ENCODE data around the gene CCDC60.

CCDC60 gene

DNA sequence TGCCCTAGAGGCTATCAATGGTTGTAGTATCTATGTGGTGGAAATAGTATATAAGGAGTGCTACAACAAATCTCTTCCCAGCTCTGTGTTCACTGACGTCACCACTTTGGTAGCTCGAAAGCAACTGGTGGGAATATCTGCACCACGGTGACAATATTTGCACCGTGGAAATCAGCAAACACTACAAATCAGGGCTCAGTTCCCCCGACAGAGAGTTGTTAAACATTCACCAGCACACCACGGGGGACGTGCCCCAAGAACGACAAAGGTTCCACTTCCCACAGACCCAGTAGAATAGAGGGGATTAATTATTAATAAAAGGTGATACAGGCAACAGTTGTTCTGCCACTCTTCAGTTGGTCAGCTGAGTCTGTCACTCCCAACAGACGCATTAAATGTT, 98.4 kb downstream of the CCDC60 start:
- in situ Hi-C loops (cut with MboI; ENCODE audit: low sequenced_read_pairs) = no loop called here

DNA sequence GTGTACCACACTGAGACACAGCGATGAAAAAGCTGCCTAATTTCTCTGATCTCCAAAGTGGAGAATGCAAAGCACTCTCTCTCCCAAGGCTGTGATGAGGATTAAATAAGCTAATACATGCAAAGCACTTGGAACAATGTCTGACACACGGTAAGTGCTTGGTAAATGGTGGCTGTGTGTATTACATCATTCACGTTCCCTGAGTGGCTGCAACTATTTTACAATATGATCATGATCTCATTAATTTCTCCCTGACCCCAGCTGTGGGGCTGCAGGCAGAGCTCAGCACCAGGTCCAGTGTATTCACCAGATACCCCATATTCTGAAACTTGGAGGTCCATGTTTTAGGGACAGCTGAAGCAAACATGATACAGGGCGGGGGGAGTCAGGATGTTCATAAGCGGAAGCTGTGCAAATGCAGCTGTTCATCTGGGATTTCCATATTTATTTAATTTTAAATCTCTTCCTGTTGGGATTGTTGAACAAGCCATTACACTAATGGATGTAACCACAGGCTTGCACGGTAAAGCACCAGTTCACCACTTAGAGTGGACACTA, 106.4 kb downstream of the CCDC60 start:
- in situ Hi-C loops (cut with MboI; ENCODE audit: low sequenced_read_pairs) = no loop called here

DNA sequence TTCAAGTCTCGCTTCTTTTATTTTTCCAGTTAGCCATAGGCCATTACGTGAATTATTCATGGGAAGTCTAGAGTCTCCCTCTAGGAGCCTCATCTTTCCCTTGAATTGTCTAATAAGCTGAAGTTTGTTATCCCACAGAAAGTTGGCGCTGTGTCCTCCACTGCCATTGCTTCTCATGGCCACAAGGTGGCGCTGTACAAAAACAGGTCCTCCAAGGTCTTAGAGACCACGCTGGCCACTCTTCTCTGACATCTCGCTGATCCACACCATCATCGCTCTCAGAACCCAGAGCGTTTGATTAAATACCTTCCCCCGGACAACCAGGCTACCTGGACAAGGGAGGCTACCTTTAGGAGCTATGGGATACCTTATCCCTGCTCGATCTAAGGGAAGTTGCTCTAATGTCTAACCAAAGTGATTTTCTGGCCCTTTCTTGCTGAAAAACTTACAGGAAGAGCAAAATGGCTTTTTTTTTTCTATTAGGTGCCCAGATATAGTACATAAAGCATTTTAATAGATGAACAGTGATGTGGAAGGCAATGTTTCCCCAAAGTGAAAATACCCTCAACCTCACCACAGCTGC, 110.0 kb downstream of the CCDC60 start:
- in situ Hi-C loops (cut with MboI; ENCODE audit: low sequenced_read_pairs) = no loop called here

DNA sequence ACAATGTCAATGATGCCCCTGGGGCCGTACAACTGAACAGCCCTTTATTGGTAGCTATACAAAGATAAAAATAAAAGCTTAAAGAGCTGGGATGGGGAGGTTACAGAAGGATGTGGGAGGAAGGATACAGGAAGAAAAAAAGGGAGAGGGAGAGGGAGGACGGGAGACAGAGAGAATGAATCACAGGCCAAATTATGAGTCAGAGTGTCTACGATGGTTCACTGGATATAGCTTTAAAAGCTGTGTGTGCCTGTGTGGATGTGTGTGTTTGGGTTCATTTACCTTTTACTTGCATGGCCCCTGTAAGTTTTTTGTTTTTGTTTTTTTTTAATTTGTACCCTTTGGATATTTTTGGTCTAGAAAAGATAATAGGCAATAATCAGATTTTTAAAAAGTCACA, 111.9 kb downstream of the CCDC60 start:
- in situ Hi-C loops (cut with MboI; ENCODE audit: low sequenced_read_pairs) = no loop called here

DNA sequence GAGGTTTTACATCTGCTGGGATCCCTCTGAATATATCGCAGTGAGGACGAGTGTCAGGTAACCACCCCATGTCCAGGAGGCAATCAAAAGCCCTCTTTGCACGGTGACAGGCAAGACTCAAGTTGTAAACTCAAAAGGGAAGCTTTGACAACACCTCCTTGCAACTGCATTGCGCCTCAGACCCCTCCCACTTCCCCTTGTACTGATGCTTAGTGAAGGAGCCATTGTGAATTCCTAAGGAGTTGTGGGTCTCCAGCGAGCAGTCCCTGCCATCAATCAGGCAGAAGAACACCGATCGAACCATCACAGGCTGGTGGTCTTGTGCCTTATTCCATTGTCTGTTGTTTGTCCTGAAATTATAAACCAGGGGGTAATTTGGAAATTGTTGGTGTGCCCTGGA, 112.6 kb downstream of the CCDC60 start:
- in situ Hi-C loops (cut with MboI; ENCODE audit: low sequenced_read_pairs) = no loop called here

DNA sequence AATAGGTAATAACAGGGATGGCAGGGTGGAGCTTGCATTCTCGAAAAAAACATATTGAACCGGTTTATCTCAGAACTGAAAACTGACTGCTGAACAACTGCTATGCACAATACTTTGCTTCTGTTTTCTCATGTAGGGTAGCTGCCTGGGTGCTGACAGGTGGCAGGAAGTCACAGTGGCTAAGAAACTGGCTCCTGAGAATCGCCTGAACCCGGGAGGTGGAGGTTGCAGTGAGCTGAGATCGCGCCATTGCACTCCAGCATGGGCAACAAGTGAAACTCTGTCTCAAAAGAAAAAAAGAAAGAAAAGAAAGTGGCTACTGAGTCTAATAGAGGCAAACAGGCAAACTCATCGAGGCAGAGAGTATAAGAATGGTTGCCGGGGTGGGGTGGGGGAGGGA, 113.1 kb downstream of the CCDC60 start:
- in situ Hi-C loops (cut with MboI; ENCODE audit: low sequenced_read_pairs) = no loop called here

DNA sequence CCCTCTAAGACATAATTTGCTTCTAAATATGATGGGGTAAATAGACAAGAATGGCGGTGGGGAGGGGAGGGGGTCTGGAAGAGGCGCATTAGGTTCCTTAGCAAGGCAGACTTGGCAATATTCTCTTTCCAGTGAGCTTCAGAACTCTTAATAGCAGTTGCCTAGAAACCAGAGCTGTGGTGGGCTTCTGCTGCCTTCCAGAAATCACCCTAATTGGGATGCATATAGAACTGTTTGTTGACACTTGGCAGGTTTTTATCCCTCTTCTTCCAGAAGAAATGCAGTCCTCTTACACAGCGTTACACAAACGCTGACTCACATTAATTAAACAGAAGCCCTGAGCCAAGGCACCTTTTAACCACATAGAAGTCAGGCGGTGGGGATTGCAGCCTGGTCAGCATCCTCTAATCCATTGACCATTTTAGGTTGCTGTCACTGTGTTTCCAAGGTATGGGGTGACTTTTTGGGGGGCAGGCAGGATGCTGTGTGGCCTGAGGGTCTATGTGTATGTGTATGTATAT, 114.1 kb downstream of the CCDC60 start:
- in situ Hi-C loops (cut with MboI; ENCODE audit: low sequenced_read_pairs) = no loop called here

DNA sequence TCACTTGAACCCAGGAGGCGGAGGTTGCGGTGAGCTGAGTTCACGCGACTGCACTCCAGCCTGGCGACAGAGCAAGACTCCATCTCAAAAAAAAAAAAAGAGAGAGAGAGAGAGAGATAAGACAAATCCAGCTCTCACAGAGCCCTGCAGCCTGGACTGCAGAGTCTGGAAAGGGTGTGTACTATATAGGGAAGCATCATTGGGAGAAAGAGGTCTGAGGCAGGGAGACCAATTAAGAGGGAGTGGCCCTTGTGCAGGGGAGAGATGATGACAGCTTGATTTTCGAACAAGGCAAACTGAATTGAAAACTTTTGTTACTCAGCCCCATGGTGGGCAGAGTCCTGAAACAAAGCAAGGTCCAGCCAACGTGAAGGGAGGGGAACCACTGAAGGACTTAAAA, 116.2 kb downstream of the CCDC60 start:
- in situ Hi-C loops (cut with MboI; ENCODE audit: low sequenced_read_pairs) = no loop called here

DNA sequence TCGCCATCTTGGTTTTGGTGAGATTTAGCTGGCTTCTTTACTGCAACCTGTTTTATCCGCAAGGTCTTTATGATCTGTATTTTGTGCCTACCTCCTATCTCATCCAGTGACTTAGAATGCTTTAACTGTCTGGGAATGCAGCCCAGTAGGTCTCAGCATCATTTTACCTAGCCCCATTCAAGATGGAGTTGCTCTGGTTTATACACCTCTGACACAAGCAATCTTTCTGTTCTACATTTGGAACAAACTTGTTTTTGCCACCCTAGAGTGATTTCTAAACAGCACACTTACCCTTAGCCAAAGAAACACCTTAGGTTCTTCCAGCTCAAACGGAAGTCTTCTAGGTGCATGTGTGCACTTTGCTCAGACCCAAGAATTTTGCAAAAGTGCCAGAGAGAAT, 122.3 kb downstream of the CCDC60 start:
- in situ Hi-C loops (cut with MboI; ENCODE audit: low sequenced_read_pairs) = no loop called here

DNA sequence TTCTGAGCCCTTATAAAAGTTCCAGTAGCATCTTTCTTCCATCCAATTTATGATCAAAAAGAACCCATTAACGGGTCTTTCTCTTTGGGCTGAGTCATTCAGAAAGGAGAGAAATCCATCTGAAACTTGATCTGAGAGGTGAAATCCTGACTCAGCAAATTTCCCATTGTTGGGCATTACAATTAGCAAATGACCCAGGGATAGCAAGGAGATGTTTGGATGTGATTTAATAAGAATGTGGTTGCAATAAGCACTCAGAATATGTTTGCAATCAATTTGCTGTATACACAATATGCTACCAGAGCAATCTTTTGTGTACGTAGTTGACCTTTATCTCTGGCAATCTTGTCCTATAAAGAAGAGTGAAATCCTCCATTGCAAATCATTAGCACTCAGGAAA, 122.7 kb downstream of the CCDC60 start:
- in situ Hi-C loops (cut with MboI; ENCODE audit: low sequenced_read_pairs) = no loop called here

DNA sequence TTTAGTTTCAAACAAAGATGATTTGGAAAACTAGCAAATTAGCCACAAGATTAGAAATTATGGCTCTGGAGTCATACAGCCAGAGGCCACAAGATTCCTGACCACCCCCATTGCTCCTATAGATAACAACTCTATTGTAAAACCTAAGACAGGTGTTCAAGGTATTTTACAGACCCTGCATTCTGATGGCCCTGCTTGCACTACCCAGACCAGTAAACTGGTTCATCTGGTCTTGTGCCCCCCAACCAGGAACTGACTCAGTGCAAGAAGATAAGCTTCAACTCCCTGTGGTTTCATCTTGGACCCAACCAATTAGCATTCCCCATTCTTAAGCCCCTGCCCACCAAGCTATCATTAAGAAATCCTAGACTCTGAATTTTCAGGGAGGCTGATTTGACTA, 125.0 kb downstream of the CCDC60 start:
- in situ Hi-C loops (cut with MboI; ENCODE audit: low sequenced_read_pairs) = no loop called here

DNA sequence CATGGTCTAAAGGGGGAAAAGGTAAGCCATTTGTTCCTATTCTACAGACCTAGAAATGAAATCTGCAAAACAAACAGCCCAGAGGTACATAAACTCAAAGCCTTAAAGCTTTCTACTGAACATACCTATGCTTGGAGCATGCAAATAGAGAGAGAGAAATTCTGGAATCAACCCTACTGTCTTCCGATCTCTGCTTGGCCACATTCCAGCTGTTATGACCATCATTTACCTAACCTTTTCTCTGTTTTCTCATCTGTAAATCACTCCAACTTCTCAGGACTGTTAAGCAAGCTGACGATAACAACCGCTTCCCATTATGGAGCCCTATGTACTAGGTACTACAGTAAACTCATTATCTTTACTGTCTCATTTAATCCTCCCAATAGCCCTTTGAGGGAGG, 126.3 kb downstream of the CCDC60 start:
- in situ Hi-C loops (cut with MboI; ENCODE audit: low sequenced_read_pairs) = no loop called here

DNA sequence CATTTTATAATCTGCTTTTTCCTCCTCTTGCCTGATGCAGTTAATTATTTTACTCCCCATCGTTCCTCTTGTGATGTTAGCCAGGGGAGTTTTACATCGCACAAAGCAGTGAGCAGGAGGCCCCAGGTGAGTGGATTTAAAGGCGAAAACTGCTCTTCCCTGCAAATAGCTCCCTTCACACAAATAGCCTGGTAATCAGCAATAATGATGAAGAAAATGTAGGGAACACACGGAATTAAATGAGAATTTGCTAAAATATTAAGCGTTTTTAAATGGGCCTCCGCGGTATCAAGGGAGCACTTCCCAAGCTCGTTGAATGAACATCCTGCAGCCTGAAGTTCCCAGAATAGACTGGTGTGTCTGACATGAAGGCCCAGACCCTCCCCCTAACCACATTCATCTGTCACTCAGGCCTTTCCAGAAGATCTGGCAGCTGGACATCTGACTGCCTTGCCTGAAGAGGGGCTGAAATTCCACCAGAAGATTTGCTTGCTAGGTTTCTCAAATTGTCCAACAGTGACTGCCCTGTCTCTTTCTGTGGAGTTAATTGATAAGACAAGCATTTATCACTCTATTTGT, 127.2 kb downstream of the CCDC60 start:
- in situ Hi-C loops (cut with MboI; ENCODE audit: low sequenced_read_pairs) = no loop called here

DNA sequence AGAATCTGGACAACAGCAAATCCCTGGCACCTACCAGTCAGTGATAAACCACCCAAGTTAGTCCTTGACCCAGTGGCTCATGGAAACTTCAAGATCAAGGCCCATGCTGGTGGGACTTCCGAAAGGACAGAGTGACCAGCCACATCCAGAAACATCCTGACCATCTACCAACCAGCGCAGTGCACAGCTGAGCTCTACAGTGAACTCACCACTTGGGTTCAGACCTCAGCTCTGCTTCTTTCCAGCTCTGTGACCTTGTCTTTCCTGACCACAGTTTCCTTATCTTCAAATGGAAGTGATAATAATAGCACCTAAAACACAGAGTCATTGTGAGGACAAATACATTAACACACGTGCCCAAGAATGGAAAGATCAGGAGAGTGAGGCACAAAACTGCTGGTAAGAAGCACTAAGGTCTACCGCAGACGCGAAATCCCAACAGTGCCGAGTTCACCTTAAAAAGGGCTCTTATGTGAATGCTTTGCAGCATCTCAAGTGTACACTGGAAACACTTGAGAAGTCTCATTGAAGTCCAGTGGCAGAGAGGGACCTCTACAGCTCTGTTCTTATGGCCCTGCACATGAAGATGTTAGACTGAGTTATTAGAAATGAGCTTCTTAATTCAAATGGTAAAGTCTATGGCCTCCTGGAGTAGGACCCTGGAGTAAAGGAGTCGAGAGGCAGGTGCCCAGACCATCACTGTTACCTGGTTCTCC, 128.8 kb downstream of the CCDC60 start:
- in situ Hi-C loops (cut with MboI; ENCODE audit: low sequenced_read_pairs) = no loop called here

DNA sequence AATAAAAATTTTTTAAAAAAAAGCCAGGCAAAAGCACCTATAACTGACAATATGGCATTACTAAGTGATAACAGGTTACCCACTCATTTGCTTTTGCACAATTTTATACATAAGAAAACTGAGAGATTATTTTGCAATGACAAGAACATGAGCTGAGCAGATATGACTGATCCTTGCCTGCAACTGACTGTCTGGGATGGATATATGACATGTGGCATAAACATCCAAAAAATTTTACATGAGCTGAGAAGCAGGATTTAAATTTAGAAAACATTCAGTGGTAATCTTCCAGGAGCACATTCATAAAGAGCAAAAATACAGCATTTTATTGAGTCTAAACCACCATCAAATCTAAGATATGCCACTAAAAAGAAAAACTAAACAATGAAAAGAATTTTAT, 133.8 kb downstream of the CCDC60 start:
- in situ Hi-C loops (cut with MboI; ENCODE audit: low sequenced_read_pairs) = no loop called here

DNA sequence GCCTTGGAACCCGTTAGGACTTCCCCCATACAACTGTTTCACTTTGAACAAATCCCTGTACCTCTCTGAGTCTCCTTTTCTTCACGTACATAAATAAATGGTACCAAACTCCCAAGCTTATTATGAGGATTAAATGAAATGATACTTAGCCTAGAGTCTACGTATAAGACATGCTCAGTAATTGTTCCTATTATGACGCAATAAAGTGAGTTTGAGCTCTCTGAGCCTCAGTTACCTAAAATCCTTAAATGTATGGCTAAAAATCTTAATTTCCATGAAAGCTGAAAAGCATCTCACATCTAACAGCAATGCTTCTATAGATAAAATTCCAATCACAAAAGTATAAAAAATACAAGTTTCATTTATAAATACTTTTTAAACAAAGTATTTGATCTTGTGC, 141.1 kb downstream of the CCDC60 start:
- in situ Hi-C loops (cut with MboI; ENCODE audit: low sequenced_read_pairs) = no loop called here

DNA sequence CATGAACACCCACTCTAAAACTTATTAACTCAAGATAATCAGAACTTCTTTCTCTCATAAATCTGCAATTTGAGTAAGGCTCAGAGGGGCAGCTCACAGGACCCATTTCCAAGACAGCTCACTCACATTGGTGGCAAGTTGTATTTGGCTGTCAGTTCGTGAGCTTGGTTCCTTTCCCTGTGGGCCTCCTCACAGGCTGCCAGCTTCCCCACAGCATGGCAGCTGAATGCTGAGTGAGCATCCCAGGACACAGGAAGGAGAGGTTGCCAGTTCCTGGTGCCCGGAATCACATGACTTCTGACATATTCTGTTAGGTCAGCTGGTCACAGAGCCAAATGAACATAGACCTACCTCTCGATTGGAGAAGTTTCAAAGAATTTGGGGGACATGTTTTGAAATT, 142.4 kb downstream of the CCDC60 start:
- in situ Hi-C loops (cut with MboI; ENCODE audit: low sequenced_read_pairs) = no loop called here

DNA sequence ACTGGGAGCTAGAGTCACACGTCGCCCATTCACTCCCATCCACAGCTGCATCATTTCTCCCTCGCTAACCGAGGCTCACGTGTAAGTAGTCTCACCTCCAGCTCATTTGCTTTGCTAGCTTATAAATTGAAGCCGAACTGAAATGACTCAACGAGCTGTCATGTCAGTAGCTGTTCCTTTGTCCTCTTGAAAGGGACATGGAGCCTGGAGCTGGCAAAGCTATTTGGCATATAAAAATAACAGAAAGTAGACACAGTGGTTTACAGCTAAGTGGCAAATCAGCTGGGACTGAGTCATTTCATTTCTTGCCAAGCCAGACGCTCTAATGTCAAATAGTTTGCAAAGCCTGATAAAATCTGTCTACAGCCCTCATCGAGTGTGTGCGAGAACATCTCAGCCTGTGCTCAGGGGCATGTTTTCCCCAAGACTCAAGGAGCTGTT, 144.6 kb downstream of the CCDC60 start:
- in situ Hi-C loops (cut with MboI; ENCODE audit: low sequenced_read_pairs) = no loop called here

DNA sequence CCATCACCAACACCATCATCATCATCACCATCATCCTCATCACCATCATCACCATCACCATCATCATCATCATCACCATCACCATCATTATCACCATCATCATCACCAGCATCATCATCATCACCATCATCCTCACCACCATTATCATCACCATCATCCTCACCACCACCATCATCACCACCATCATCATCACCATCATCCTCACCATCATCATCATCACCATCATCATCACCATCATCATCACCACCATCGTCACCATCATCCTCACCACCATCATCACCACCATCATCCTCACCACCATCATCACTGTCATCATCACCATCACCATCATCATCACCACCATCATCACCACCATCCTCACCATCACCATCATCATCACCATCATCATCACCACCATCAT, 146.0 kb downstream of the CCDC60 start:
- in situ Hi-C loops (cut with MboI; ENCODE audit: low sequenced_read_pairs) = no loop called here

DNA sequence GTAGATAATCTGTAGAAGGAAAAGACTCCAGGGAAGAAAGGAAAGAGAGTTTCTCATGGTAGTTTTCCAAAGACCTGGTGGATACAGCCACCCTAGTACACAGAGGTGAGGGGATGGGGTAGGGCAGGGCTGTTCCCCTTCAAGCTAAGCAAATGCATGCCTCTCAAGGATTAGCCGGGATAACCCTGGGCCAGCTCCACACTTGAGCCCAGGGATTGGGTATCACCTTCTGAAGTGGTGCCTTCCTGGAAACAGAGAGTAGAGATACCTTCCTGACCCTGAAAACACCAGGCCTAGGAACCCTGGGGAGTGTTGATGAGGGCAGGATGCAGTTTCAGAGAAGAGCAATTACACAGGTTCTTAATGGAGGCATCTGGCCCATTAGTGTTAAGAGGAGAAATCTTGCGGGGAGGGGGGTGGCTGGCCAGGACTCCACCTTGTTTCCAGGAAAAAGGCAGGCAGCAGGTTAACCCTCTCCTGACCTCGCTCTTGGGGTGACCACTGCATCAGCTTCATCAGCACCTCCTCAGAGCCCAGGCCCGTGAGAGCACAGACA, 152.1 kb downstream of the CCDC60 start:
- in situ Hi-C loops (cut with MboI; ENCODE audit: low sequenced_read_pairs) = no loop called here

DNA sequence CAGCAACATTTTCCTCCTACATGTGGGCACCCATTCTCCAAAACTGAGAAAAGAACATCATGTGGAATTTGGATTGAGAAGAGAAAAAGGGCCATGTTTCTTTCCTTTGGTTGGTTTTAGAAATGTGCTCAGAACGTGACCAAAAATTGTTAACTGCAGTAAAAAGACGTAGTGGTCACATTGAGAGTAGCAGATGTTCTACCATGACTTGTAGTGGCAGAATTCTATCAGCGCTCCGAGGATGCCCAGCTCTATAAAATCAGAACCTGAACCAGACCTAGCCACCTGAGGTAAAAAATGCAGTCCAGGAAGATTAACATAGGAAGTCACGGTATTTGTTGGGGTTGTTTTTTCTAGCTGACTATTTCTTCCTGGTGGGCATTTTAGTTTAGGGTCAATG, 157.3 kb downstream of the CCDC60 start:
- in situ Hi-C loops (cut with MboI; ENCODE audit: low sequenced_read_pairs) = no loop called here

DNA sequence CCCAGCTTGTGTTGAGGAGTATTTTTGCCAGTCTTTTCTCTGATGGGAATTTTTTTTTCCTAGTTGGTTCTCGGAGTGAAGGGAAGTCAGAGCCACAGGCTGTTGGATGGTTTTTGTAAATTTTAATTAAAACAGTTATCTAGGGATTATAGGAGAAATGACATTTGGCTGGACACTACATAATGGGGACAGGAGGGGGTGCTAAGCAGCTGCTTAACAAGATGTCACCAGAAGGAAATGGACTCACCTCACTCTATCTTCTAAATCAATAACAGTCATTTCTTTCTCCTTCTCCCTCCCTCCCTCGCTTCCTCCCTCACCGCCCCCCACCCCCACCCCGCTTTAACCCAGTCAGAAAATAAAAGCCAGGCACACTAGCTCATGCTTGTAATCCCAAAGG, 165.7 kb downstream of the CCDC60 start:
- in situ Hi-C loops (cut with MboI; ENCODE audit: low sequenced_read_pairs) = no loop called here

Data from hTERT RPE-1 (cell line).